HepG2 (cell line): ENCODE measurements around the gene BMP8B. TPM values are rescaled to one million over a fixed set of nuclear protein-coding genes. Genes with fewer than 3 reads are reported as not detected.

Source experiments
- CC2D1A ChIP-seq: sonication (generic); formaldehyde crosslinking; IDR thresholded peaks from 2 replicates; pipeline ENCODE4 v1.8.1; 2023; ENCODE audit warnings: mild to moderate bottlenecking, missing genetic modification reagents
- FOSL1 ChIP-seq: sonication (generic); formaldehyde crosslinking; IDR thresholded peaks from 2 replicates; pipeline ENCODE4 v1.9.0; 2021; ENCODE audit warnings: missing genetic modification reagents, borderline replicate concordance
- HMGA1 ChIP-seq: sonication (generic); formaldehyde crosslinking; conservative IDR thresholded peaks from 2 replicates; pipeline ENCODE4 v1.4.0; 2020; ENCODE audit warnings: missing genetic modification reagents
- RCOR2 ChIP-seq: IDR thresholded peaks from 2 replicates; pipeline ENCODE4 v1.6.1; 2016; ENCODE audit warnings: missing biosample characterization, missing genetic modification reagents
- SALL1 ChIP-seq: sonication (generic); formaldehyde crosslinking; IDR thresholded peaks from 2 replicates; pipeline ENCODE4 v1.8.0; 2022; ENCODE audit warnings: mild to moderate bottlenecking, missing genetic modification reagents
- THYN1 ChIP-seq: sonication (generic); formaldehyde crosslinking; IDR thresholded peaks from 2 replicates; pipeline ENCODE4 v1.8.1; 2023; ENCODE audit warnings: low read depth, mild to moderate bottlenecking, moderate library complexity, missing genetic modification reagents, borderline replicate concordance
- ZFP36L2 ChIP-seq: sonication (generic); formaldehyde crosslinking; IDR thresholded peaks from 2 replicates; pipeline ENCODE4 v1.4.0; 2020; ENCODE audit warnings: missing genetic modification reagents
- ZNF296 ChIP-seq: sonication (generic); formaldehyde crosslinking; conservative IDR thresholded peaks from 2 replicates; pipeline ENCODE4 v1.5.0; 2020; ENCODE audit warnings: mild to moderate bottlenecking, missing genetic modification reagents
- ZNF564 ChIP-seq: sonication (generic); formaldehyde crosslinking; IDR thresholded peaks from 2 replicates; pipeline ENCODE4 v1.8.1; 2023; ENCODE audit warnings: mild to moderate bottlenecking, missing genetic modification reagents
- ZNF775 ChIP-seq: sonication (generic); formaldehyde crosslinking; IDR thresholded peaks from 2 replicates; pipeline ENCODE4 v1.4.0; 2020; ENCODE audit warnings: missing genetic modification reagents, mild to moderate bottlenecking, moderate library complexity, borderline replicate concordance
- polyA plus RNA-seq, 8 experiments: library from polyadenylated mRNA; depleted of rRNA in 3 of 8; stranded (reverse) in 7 of 8; unstranded in 1 of 8; fragments of >200 nt; fragmentation: Illumina TruSeq in 4 of 8; extraction: Trizol in 4 of 8; gene quantifications; 2 replicates each; pipeline versions ENCODE4 v1.2.1 to v1.2.3, GENCODE V29; 2011 to 2016; ENCODE audit warnings: low read depth in 4 of 8, missing spikeins in 1 of 8, mixed read lengths in 1 of 8; ENCODE audit not compliant: insufficient read depth in 1 of 8
- total RNA-seq, 5 experiments: library from RNA; depleted of rRNA; stranded (reverse); fragments of >200 nt; fragmentation: Illumina TruSeq; extraction: Trizol; gene quantifications; 2 replicates each; pipeline ENCODE4 v1.2.3, GENCODE V29; 2016; ENCODE audit warnings: low read depth in 1 of 5
- TF ChIP-seq, protein P1 (sequence below): sonication (generic); formaldehyde crosslinking; IDR thresholded peaks from 2 replicates; pipeline ENCODE4 v1.4.0; 2020; ENCODE audit warnings: missing genetic modification reagents
- TF ChIP-seq, protein P2 (sequence below): sonication (generic); formaldehyde crosslinking; IDR thresholded peaks from 2 replicates; pipeline ENCODE4 v1.9.0; 2021; ENCODE audit warnings: missing genetic modification reagents, borderline replicate concordance
- TF ChIP-seq, protein P3 (sequence below): sonication (generic); formaldehyde crosslinking; IDR thresholded peaks from 2 replicates; pipeline ENCODE4 v1.9.0; 2021; ENCODE audit warnings: missing genetic modification reagents, borderline replicate concordance

BMP8B gene
- total and polyA plus RNA-seq, 2 of the 13 experiments (the other 11 are each of a cell fraction or from before 2014, with no cell fraction given): 0.29 to 0.41 TPM

DNA sequence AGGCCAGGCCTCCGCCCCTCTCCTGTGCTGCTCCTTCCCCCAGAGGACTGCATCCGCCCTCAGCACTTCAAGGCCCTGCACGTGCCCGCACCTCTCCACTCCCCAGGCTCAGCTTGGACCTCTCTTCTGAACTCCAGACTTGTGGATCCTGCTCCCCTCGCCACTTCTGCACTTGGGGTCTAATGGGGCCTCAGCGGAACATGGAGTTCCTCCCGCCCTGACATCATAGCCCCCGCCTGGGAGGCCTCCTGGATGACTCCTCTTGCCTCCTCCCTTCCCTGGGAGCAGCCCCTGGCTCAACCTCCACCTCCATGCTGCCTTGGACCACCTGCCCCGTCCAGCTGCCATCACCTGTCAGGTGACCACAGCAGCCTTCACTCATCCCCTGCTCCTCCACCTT lies 27.6 kb downstream of the BMP8B start (continued):
- TF ChIP-seq ZNF296 (CRISPR knock-in tag) (no peak), RCOR2 (CRISPR knock-in tag) (no peak), ZNF564 (CRISPR knock-in tag) (no peak), SALL1 (CRISPR knock-in tag) (no peak), HMGA1 (CRISPR knock-in tag) (no peak), ZNF775 (no peak), FOSL1 (CRISPR knock-in tag) (no peak), THYN1 (CRISPR knock-in tag) (no peak), ZFP36L2 (CRISPR knock-in tag) (no peak), CC2D1A (CRISPR knock-in tag) (no peak)
- TF ChIP-seq, protein P1, sequence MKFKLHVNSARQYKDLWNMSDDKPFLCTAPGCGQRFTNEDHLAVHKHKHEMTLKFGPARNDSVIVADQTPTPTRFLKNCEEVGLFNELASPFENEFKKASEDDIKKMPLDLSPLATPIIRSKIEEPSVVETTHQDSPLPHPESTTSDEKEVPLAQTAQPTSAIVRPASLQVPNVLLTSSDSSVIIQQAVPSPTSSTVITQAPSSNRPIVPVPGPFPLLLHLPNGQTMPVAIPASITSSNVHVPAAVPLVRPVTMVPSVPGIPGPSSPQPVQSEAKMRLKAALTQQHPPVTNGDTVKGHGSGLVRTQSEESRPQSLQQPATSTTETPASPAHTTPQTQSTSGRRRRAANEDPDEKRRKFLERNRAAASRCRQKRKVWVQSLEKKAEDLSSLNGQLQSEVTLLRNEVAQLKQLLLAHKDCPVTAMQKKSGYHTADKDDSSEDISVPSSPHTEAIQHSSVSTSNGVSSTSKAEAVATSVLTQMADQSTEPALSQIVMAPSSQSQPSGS: no peak
- TF ChIP-seq, protein P2, sequence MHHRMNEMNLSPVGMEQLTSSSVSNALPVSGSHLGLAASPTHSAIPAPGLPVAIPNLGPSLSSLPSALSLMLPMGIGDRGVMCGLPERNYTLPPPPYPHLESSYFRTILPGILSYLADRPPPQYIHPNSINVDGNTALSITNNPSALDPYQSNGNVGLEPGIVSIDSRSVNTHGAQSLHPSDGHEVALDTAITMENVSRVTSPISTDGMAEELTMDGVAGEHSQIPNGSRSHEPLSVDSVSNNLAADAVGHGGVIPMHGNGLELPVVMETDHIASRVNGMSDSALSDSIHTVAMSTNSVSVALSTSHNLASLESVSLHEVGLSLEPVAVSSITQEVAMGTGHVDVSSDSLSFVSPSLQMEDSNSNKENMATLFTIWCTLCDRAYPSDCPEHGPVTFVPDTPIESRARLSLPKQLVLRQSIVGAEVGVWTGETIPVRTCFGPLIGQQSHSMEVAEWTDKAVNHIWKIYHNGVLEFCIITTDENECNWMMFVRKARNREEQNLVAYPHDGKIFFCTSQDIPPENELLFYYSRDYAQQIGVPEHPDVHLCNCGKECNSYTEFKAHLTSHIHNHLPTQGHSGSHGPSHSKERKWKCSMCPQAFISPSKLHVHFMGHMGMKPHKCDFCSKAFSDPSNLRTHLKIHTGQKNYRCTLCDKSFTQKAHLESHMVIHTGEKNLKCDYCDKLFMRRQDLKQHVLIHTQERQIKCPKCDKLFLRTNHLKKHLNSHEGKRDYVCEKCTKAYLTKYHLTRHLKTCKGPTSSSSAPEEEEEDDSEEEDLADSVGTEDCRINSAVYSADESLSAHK (CRISPR knock-in tag): no peak
- TF ChIP-seq, protein P3, sequence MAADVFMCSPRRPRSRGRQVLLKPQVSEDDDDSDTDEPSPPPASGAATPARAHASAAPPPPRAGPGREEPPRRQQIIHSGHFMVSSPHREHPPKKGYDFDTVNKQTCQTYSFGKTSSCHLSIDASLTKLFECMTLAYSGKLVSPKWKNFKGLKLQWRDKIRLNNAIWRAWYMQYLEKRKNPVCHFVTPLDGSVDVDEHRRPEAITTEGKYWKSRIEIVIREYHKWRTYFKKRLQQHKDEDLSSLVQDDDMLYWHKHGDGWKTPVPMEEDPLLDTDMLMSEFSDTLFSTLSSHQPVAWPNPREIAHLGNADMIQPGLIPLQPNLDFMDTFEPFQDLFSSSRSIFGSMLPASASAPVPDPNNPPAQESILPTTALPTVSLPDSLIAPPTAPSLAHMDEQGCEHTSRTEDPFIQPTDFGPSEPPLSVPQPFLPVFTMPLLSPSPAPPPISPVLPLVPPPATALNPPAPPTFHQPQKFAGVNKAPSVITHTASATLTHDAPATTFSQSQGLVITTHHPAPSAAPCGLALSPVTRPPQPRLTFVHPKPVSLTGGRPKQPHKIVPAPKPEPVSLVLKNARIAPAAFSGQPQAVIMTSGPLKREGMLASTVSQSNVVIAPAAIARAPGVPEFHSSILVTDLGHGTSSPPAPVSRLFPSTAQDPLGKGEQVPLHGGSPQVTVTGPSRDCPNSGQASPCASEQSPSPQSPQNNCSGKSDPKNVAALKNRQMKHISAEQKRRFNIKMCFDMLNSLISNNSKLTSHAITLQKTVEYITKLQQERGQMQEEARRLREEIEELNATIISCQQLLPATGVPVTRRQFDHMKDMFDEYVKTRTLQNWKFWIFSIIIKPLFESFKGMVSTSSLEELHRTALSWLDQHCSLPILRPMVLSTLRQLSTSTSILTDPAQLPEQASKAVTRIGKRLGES (CRISPR knock-in tag): no peak
